Neural cell (in vitro differentiated cells): ENCODE results near the gene MAP6. TPM values are rescaled to one million over a fixed set of nuclear protein-coding genes. Genes with fewer than 3 reads are reported as not detected.

Source experiments
- H2AFZ ChIP-seq: fragments of 200-600, 300-800 bp; sonication (generic), shearing (Covaris generic); 2 replicates; pipeline ENCODE4 v1.6.0; 2014; ENCODE audit warnings: low read depth, mild to moderate bottlenecking, antibody characterized with exemption, low read length, moderate library complexity
- H3F3A ChIP-seq: fragments of 200-600 bp; shearing (Covaris generic); 2 replicates; pipeline ENCODE4 v1.6.1; 2016; ENCODE audit warnings: mild to moderate bottlenecking, moderate library complexity, mixed read lengths, antibody characterized with exemption, low read length; ENCODE audit not compliant: insufficient read depth, poor library complexity, severe bottlenecking
- H3K27ac ChIP-seq: fragments of 200-600, 300-800 bp; sonication (generic), shearing (Covaris generic); 2 replicates; pipeline ENCODE4 v1.5.1; 2014; ENCODE audit warnings: mild to moderate bottlenecking, low read length, moderate library complexity
- H3K27me3 ChIP-seq: fragments of 300-800, 200-600 bp; sonication (generic), shearing (Covaris generic); 2 replicates; pipeline ENCODE4 v1.6.0; 2014; ENCODE audit warnings: mild to moderate bottlenecking, low read depth, low read length, moderate library complexity; ENCODE audit not compliant: insufficient read depth
- H3K36me3 ChIP-seq: fragments of 300-800, 200-600 bp; sonication (generic), shearing (Covaris generic); 2 replicates; pipeline ENCODE4 v1.5.1; 2014; ENCODE audit warnings: mild to moderate bottlenecking, antibody characterized with exemption, low read length, moderate library complexity; ENCODE audit not compliant: insufficient read depth
- H3K4me2 ChIP-seq: fragments of 300-800, 200-600 bp; sonication (generic), shearing (Covaris generic); 2 replicates; pipeline ENCODE4 v1.6.0; 2014; ENCODE audit warnings: mild to moderate bottlenecking, low read length
- H3K4me3 ChIP-seq: fragments of 300-800, 200-600 bp; sonication (generic), shearing (Covaris generic); 2 replicates; pipeline ENCODE4 v1.5.1; 2014; ENCODE audit warnings: mild to moderate bottlenecking, low read length, moderate library complexity
- H3K79me2 ChIP-seq: fragments of 200-600 bp; shearing (Covaris generic); replicated peaks from 2 replicates; pipeline ENCODE4 v1.6.0; 2014; ENCODE audit warnings: mild to moderate bottlenecking, low read length, moderate library complexity; ENCODE audit not compliant: insufficient read depth
- H3K9ac ChIP-seq: fragments of 300-800, 200-600 bp; sonication (generic), shearing (Covaris generic); 2 replicates; pipeline ENCODE4 v1.6.1; 2016; ENCODE audit warnings: mild to moderate bottlenecking, low read length, mixed read lengths
- H3K9me2 ChIP-seq: fragments of 200-600 bp; shearing (Covaris generic); 2 replicates; pipeline ENCODE4 v1.6.1; 2016; ENCODE audit warnings: mild to moderate bottlenecking, low read length, mixed read lengths; ENCODE audit not compliant: insufficient read depth
- H3K9me3 ChIP-seq: fragments of 200-600, 300-800 bp; sonication (generic), shearing (Covaris generic); 2 replicates; pipeline ENCODE4 v1.6.1; 2016; ENCODE audit warnings: mild to moderate bottlenecking, mixed run types, low read length, moderate library complexity, mixed read lengths
- H4K20me1 ChIP-seq: fragments of 200-600 bp; shearing (Covaris generic); 2 replicates; pipeline ENCODE4 v1.6.1; 2016; ENCODE audit warnings: mild to moderate bottlenecking, mixed run types; ENCODE audit not compliant: insufficient read depth
- EP300 ChIP-seq: fragments of 450-650 bp; conservative IDR thresholded peaks from 2 replicates; pipeline ENCODE4 v1.6.1; 2014; ENCODE audit warnings: antibody characterized with exemption, mild to moderate bottlenecking, moderate library complexity; ENCODE audit not compliant: poor library complexity, severe bottlenecking
- EZH2 ChIP-seq: fragments of 200-600, 300-800 bp; shearing (Covaris generic), sonication (generic); IDR thresholded peaks from 2 replicates; pipeline ENCODE4 v1.6.1; 2014; ENCODE audit warnings: antibody characterized with exemption, low read length, borderline replicate concordance, mild to moderate bottlenecking; ENCODE audit not compliant: insufficient read depth, poor library complexity, severe bottlenecking
- MXI1 ChIP-seq: fragments of 450-650 bp; conservative IDR thresholded peaks from 2 replicates; pipeline ENCODE4 v1.6.1; 2014; ENCODE audit warnings: antibody characterized with exemption, mild to moderate bottlenecking; ENCODE audit not compliant: poor library complexity, severe bottlenecking
- POLR2AphosphoS5 ChIP-seq: IDR thresholded peaks from 2 replicates; pipeline ENCODE4 v1.6.1; 2012
- RAD21 ChIP-seq: fragments of 450-650 bp; conservative IDR thresholded peaks from 2 replicates; pipeline ENCODE4 v1.6.1; 2014; ENCODE audit warnings: antibody characterized with exemption, mild to moderate bottlenecking, moderate library complexity
- SMC3 ChIP-seq: fragments of 450-650 bp; conservative IDR thresholded peaks from 2 replicates; pipeline ENCODE4 v1.6.1; 2014; ENCODE audit warnings: antibody characterized with exemption, mild to moderate bottlenecking, moderate library complexity; ENCODE audit not compliant: poor library complexity
- TAF1 ChIP-seq: IDR thresholded peaks from 2 replicates; pipeline ENCODE4 v1.6.1; 2012; ENCODE audit warnings: low read depth
- polyA plus RNA-seq: library from polyadenylated mRNA; depleted of rRNA; stranded (reverse); fragments of >200 nt; gene quantifications from 2 replicates; pipeline ENCODE4 v1.2.3, GENCODE V29; 2014
- TF ChIP-seq, protein P1 (sequence below): fragments of 450-650 bp; IDR thresholded peaks from 2 replicates; pipeline ENCODE4 v1.5.1; 2014; ENCODE audit warnings: antibody characterized with exemption, mild to moderate bottlenecking, moderate library complexity; ENCODE audit not compliant: poor library complexity, severe bottlenecking
- TF ChIP-seq, protein P2 (sequence below): IDR thresholded peaks from 2 replicates; pipeline ENCODE4 v1.6.1; 2012; ENCODE audit warnings: borderline replicate concordance

The MAP6 gene
- polyA plus RNA-seq, 1 donor from 2014 or later = 178 TPM

DNA sequence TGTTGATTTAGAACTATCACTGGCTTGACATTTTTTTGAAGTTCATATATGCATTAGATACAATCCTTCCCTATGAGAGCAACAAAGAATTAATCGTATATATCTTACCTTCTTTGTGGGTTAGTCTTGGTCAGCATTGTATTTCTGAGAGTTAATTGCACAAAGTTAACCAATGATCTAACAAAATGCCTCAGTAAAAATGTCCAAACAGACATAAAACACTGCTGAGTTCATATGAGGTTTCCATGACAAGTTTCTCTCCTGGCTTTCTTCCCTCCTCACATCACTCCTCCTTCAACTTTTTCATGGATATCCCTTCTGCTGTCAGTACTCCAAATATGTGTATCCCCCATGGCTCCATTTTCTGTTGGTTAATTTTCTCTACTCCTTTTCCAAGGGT is 9.0 kb downstream of the MAP6 start:
- Histone ChIP-seq H3K9ac (no peak overlapping the region), H2AFZ (no peak overlapping the region)

DNA sequence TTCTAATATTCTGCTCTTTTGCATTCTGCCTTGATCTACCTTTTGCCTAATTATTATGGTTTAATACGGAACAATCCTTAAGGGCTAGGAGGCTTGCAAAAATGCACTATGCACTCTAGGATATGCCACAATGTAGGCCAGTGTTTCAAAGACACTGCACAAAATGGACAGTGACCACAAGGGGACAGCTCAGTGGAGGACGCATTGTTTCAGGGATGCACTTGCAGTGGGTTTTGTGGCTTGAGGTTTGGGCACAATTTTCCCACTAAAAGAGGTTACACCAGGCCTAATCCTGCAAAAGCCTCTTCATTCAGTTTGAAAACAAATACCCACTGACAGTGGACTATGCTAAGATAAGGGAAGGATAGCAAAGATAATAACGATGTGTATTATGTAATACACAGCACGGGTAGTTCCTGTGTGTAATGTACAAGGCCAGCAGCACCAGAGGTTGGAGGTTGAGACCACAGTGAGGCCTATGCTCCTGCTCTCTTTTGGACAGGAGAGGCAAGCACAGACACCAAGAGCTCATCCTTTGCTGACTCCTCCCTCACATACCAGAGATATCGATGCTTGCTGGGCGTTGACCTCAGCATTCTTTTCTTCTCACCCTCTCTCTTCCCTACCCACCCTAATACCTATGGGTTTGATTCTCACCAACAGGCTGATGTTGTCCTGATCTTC is 12.7 kb downstream of the MAP6 start:
- Histone ChIP-seq H3K9me2 (no peaks in the 10 kb centered on the region), H3K9ac (no peak overlapping the region), H3K4me3 (no peak overlapping the region), H2AFZ (no peak overlapping the region), H4K20me1 (no peaks in the 10 kb centered on the region), H3K9me3 (no peaks in the 10 kb centered on the region), H3K4me2 (no peak overlapping the region), H3K27ac (no peak overlapping the region), H3F3A (no peaks in the 10 kb centered on the region), H3K79me2 (peaks cover 94% of the 10 kb centered on the region), H3K36me3 (no peaks in the 10 kb centered on the region), H3K27me3 (no peaks in the 10 kb centered on the region)
- TF ChIP-seq EZH2 = no peak
- no peak for TF ChIP-seq POLR2AphosphoS5
- no peak for TF ChIP-seq TAF1
- no peak for TF ChIP-seq RAD21
- no peak for TF ChIP-seq EP300
- no peak for TF ChIP-seq SMC3
- TF ChIP-seq, protein P1, sequence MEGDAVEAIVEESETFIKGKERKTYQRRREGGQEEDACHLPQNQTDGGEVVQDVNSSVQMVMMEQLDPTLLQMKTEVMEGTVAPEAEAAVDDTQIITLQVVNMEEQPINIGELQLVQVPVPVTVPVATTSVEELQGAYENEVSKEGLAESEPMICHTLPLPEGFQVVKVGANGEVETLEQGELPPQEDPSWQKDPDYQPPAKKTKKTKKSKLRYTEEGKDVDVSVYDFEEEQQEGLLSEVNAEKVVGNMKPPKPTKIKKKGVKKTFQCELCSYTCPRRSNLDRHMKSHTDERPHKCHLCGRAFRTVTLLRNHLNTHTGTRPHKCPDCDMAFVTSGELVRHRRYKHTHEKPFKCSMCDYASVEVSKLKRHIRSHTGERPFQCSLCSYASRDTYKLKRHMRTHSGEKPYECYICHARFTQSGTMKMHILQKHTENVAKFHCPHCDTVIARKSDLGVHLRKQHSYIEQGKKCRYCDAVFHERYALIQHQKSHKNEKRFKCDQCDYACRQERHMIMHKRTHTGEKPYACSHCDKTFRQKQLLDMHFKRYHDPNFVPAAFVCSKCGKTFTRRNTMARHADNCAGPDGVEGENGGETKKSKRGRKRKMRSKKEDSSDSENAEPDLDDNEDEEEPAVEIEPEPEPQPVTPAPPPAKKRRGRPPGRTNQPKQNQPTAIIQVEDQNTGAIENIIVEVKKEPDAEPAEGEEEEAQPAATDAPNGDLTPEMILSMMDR = no peak
- TF ChIP-seq MXI1 = no peak
- TF ChIP-seq, protein P2, sequence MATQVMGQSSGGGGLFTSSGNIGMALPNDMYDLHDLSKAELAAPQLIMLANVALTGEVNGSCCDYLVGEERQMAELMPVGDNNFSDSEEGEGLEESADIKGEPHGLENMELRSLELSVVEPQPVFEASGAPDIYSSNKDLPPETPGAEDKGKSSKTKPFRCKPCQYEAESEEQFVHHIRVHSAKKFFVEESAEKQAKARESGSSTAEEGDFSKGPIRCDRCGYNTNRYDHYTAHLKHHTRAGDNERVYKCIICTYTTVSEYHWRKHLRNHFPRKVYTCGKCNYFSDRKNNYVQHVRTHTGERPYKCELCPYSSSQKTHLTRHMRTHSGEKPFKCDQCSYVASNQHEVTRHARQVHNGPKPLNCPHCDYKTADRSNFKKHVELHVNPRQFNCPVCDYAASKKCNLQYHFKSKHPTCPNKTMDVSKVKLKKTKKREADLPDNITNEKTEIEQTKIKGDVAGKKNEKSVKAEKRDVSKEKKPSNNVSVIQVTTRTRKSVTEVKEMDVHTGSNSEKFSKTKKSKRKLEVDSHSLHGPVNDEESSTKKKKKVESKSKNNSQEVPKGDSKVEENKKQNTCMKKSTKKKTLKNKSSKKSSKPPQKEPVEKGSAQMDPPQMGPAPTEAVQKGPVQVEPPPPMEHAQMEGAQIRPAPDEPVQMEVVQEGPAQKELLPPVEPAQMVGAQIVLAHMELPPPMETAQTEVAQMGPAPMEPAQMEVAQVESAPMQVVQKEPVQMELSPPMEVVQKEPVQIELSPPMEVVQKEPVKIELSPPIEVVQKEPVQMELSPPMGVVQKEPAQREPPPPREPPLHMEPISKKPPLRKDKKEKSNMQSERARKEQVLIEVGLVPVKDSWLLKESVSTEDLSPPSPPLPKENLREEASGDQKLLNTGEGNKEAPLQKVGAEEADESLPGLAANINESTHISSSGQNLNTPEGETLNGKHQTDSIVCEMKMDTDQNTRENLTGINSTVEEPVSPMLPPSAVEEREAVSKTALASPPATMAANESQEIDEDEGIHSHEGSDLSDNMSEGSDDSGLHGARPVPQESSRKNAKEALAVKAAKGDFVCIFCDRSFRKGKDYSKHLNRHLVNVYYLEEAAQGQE = no peak

More for the DNA sequence above, 9.0 kb downstream of the MAP6 start:
- Histone ChIP-seq H4K20me1 (no peaks in the 10 kb centered on the region), H3K9me3 (no peaks in the 10 kb centered on the region), H3K9me2 (no peaks in the 10 kb centered on the region), H3K4me3 (no peak overlapping the region), H3K36me3 (peaks cover 7% of the 10 kb centered on the region), H3F3A (no peaks in the 10 kb centered on the region), H3K79me2 (peaks cover 97% of the 10 kb centered on the region), H3K27ac (no peak overlapping the region), H3K27me3 (no peaks in the 10 kb centered on the region), H3K4me2 (no peak overlapping the region)
- TF ChIP-seq EZH2 (no peak), MXI1 (no peak), EP300 (no peak), SMC3 (no peak), RAD21 (no peak), POLR2AphosphoS5 (no peak), TAF1 (no peak)
- TF ChIP-seq, protein P2 = no peak
- TF ChIP-seq, protein P1 = no peak
